Urinary bladder (tissue), 4 donors: Measurements from ENCODE around the gene IRX2. TPM values are rescaled to one million over a fixed set of nuclear protein-coding genes. Genes with fewer than 3 reads are reported as not detected.

Source experiments
- DNase-seq: peaks from one replicate; pipeline ENCODE4 v3.0.0-alpha.2; 2015; ENCODE audit errors: extremely low spot score
- H3K27ac ChIP-seq: one replicate; pipeline ENCODE4 v1.5.1; 2013; ENCODE audit warnings: low read depth, mild to moderate bottlenecking, moderate library complexity
- H3K36me3 ChIP-seq: one replicate; pipeline ENCODE4 v1.6.1; 2013; ENCODE audit warnings: mild to moderate bottlenecking, moderate library complexity; ENCODE audit not compliant: insufficient read depth
- H3K4me1 ChIP-seq: one replicate; pipeline ENCODE4 v1.6.1; 2013; ENCODE audit warnings: mild to moderate bottlenecking, moderate library complexity; ENCODE audit not compliant: insufficient read depth
- H3K4me3 ChIP-seq: one replicate; pipeline ENCODE4 v1.5.1; 2013; ENCODE audit warnings: low read depth, low read length
- WGBS: extraction: QIAGEN DNeasy Blood & Tissue Kit; methylation state at CpG from one replicate; pipeline ENCODE4 v1.1.7; 2013; 5-methylcytosine and 5-hydroxymethylcytosine counted together
- polyA plus RNA-seq: library from polyadenylated mRNA; stranded (reverse); fragments of 200-250 nt; gene quantifications from one replicate; pipeline ENCODE4 v1.2.3, GENCODE V29; 2013
- total RNA-seq: library from RNA; depleted of rRNA; stranded (reverse); fragments of >200 nt; gene quantifications from one replicate; pipeline ENCODE4 v1.2.3, GENCODE V29; 2014
- donor health status: healthy with polysubstance abuse.
- donor health status: healthy.

Gene IRX2
- total and polyA plus RNA-seq, 2 donors, result 0.20 to 0.58 TPM

GRCh38 chr5:2727550-2727949, 23.9 kb downstream of the IRX2 start:
- H3K27ac ChIP-seq, result no peak overlapping the region
- 48% methylated on average over 19 of the region's 19 CpGs for WGBS
- H3K36me3 ChIP-seq, result no peaks in the 10 kb centered on the region
- no peaks in the 10 kb centered on the region for H3K4me1 ChIP-seq
- DNase-seq, result no peak
- no peak overlapping the region for H3K4me3 ChIP-seq

- 85% methylated on average over 23 of the region's 23 CpGs for WGBS
- H3K36me3 ChIP-seq, result no peaks in the 10 kb centered on the region
- no peak overlapping the region for H3K4me3 ChIP-seq
- H3K27ac ChIP-seq, result no peak overlapping the region
- H3K4me1 ChIP-seq, result no peaks in the 10 kb centered on the region
- no peak for DNase-seq
These were observed 25.3 kb downstream of the IRX2 start for GRCh38 chr5:2725980-2726765.

GRCh38 chr5:2724831-2725230, 26.6 kb downstream of the IRX2 start:
- 65% methylated on average over 5 of the region's 5 CpGs for WGBS
- H3K4me1 ChIP-seq, result no peaks in the 10 kb centered on the region
- no peak overlapping the region for H3K4me3 ChIP-seq
- H3K27ac ChIP-seq, result no peak overlapping the region
- no peaks in the 10 kb centered on the region for H3K36me3 ChIP-seq
- no peak for DNase-seq

GRCh38 chr5:2724031-2724581, 27.4 kb downstream of the IRX2 start:
- no peak overlapping the region for H3K27ac ChIP-seq
- no peak for DNase-seq
- H3K4me1 ChIP-seq, result no peaks in the 10 kb centered on the region
- no peak overlapping the region for H3K4me3 ChIP-seq
- 83% methylated on average over 12 of the region's 12 CpGs for WGBS
- H3K36me3 ChIP-seq, result no peaks in the 10 kb centered on the region

- H3K36me3 ChIP-seq, result no peaks in the 10 kb centered on the region
- H3K4me3 ChIP-seq, result no peak overlapping the region
- H3K27ac ChIP-seq, result no peak overlapping the region
- no peak for DNase-seq
- no peaks in the 10 kb centered on the region for H3K4me1 ChIP-seq
- 80% methylated on average over 7 of the region's 7 CpGs for WGBS
These were observed 28.6 kb downstream of the IRX2 start for GRCh38 chr5:2722901-2723300.

GRCh38 chr5:2721385-2722138, 29.9 kb downstream of the IRX2 start:
- H3K36me3 ChIP-seq, result no peaks in the 10 kb centered on the region
- no peaks in the 10 kb centered on the region for H3K4me1 ChIP-seq
- DNase-seq, result no peak
- H3K4me3 ChIP-seq, result no peak overlapping the region
- 68% methylated on average over 7 of the region's 7 CpGs for WGBS
- H3K27ac ChIP-seq, result no peak overlapping the region

- 78% methylated on average over 6 of the region's 6 CpGs for WGBS
- no peak overlapping the region for H3K4me3 ChIP-seq
- DNase-seq, result no peak
- no peaks in the 10 kb centered on the region for H3K36me3 ChIP-seq
- H3K27ac ChIP-seq, result no peak overlapping the region
- no peaks in the 10 kb centered on the region for H3K4me1 ChIP-seq
These were observed 32.1 kb downstream of the IRX2 start for GRCh38 chr5:2719332-2719731.

- Histone ChIP-seq H3K4me3 (no peak overlapping the region), H3K4me1 (no peaks in the 10 kb centered on the region), H3K36me3 (no peaks in the 10 kb centered on the region), H3K27ac (no peak overlapping the region)
- DNase-seq, result no peak
- 80% methylated on average over 6 of the region's 6 CpGs for WGBS
These were observed 33.4 kb downstream of the IRX2 start for GRCh38 chr5:2718115-2718514.

GRCh38 chr5:2715856-2716255, 35.6 kb downstream of the IRX2 start:
- WGBS, result 68% methylated on average over 6 of the region's 6 CpGs
- H3K27ac ChIP-seq, result no peak overlapping the region
- no peaks in the 10 kb centered on the region for H3K36me3 ChIP-seq
- no peaks in the 10 kb centered on the region for H3K4me1 ChIP-seq
- no peak overlapping the region for H3K4me3 ChIP-seq
- no peak for DNase-seq

- H3K4me3 ChIP-seq, result no peak overlapping the region
- no peak for DNase-seq
- WGBS, result 88% methylated on average over 6 of the region's 6 CpGs
- no peaks in the 10 kb centered on the region for H3K36me3 ChIP-seq
- H3K27ac ChIP-seq, result no peak overlapping the region
- H3K4me1 ChIP-seq, result no peaks in the 10 kb centered on the region
These were observed 36.7 kb downstream of the IRX2 start for GRCh38 chr5:2714805-2715204.

GRCh38 chr5:2714026-2714425, 37.5 kb downstream of the IRX2 start:
- H3K4me1 ChIP-seq, result no peaks in the 10 kb centered on the region
- 86% methylated on average over 6 of the region's 6 CpGs for WGBS
- no peak overlapping the region for H3K27ac ChIP-seq
- H3K4me3 ChIP-seq, result no peak overlapping the region
- DNase-seq, result no peak
- no peaks in the 10 kb centered on the region for H3K36me3 ChIP-seq

- H3K4me3 ChIP-seq, result no peak overlapping the region
- H3K27ac ChIP-seq, result no peak overlapping the region
- H3K4me1 ChIP-seq, result no peaks in the 10 kb centered on the region
- DNase-seq, result no peak
- no peaks in the 10 kb centered on the region for H3K36me3 ChIP-seq
- 77% methylated on average over 24 of the region's 24 CpGs for WGBS
These were observed 39.7 kb downstream of the IRX2 start for GRCh38 chr5:2711446-2712425.

- DNase-seq, result no peak
- H3K36me3 ChIP-seq, result no peaks in the 10 kb centered on the region
- H3K4me1 ChIP-seq, result no peaks in the 10 kb centered on the region
- H3K4me3 ChIP-seq, result no peak overlapping the region
- no peak overlapping the region for H3K27ac ChIP-seq
- 44% methylated on average over 3 of the region's 3 CpGs for WGBS
These were observed 40.6 kb downstream of the IRX2 start for GRCh38 chr5:2710910-2711309.
